Neural cell (in vitro differentiated cells): ENCODE measurements around the gene ENTPD8. TPM values are rescaled to one million over a fixed set of nuclear protein-coding genes. Genes with fewer than 3 reads are reported as not detected.
"Not testable (repeated sequence)": the region's sequence is repeated elsewhere in the genome, so short reads cannot be mapped to it uniquely, and the experiment has no call there.

Experiments
- H2AFZ ChIP-seq: fragments of 200-600, 300-800 bp; sonication (generic), shearing (Covaris generic); 2 replicates; pipeline ENCODE4 v1.6.0; 2014; ENCODE audit warnings: low read depth, mild to moderate bottlenecking, antibody characterized with exemption, low read length, moderate library complexity
- H3F3A ChIP-seq: fragments of 200-600 bp; shearing (Covaris generic); 2 replicates; pipeline ENCODE4 v1.6.1; 2016; ENCODE audit warnings: mild to moderate bottlenecking, moderate library complexity, mixed read lengths, antibody characterized with exemption, low read length; ENCODE audit not compliant: insufficient read depth, poor library complexity, severe bottlenecking
- H3K27ac ChIP-seq: fragments of 200-600, 300-800 bp; sonication (generic), shearing (Covaris generic); 2 replicates; pipeline ENCODE4 v1.5.1; 2014; ENCODE audit warnings: mild to moderate bottlenecking, low read length, moderate library complexity
- H3K27me3 ChIP-seq: fragments of 300-800, 200-600 bp; sonication (generic), shearing (Covaris generic); 2 replicates; pipeline ENCODE4 v1.6.0; 2014; ENCODE audit warnings: mild to moderate bottlenecking, low read depth, low read length, moderate library complexity; ENCODE audit not compliant: insufficient read depth
- H3K36me3 ChIP-seq: fragments of 300-800, 200-600 bp; sonication (generic), shearing (Covaris generic); 2 replicates; pipeline ENCODE4 v1.5.1; 2014; ENCODE audit warnings: mild to moderate bottlenecking, antibody characterized with exemption, low read length, moderate library complexity; ENCODE audit not compliant: insufficient read depth
- H3K4me2 ChIP-seq: fragments of 300-800, 200-600 bp; sonication (generic), shearing (Covaris generic); 2 replicates; pipeline ENCODE4 v1.6.0; 2014; ENCODE audit warnings: mild to moderate bottlenecking, low read length
- H3K4me3 ChIP-seq: fragments of 300-800, 200-600 bp; sonication (generic), shearing (Covaris generic); 2 replicates; pipeline ENCODE4 v1.5.1; 2014; ENCODE audit warnings: mild to moderate bottlenecking, low read length, moderate library complexity
- H3K79me2 ChIP-seq: fragments of 200-600 bp; shearing (Covaris generic); replicated peaks from 2 replicates; pipeline ENCODE4 v1.6.0; 2014; ENCODE audit warnings: mild to moderate bottlenecking, low read length, moderate library complexity; ENCODE audit not compliant: insufficient read depth
- H3K9ac ChIP-seq: fragments of 300-800, 200-600 bp; sonication (generic), shearing (Covaris generic); 2 replicates; pipeline ENCODE4 v1.6.1; 2016; ENCODE audit warnings: mild to moderate bottlenecking, low read length, mixed read lengths
- H3K9me2 ChIP-seq: fragments of 200-600 bp; shearing (Covaris generic); 2 replicates; pipeline ENCODE4 v1.6.1; 2016; ENCODE audit warnings: mild to moderate bottlenecking, low read length, mixed read lengths; ENCODE audit not compliant: insufficient read depth
- H3K9me3 ChIP-seq: fragments of 200-600, 300-800 bp; sonication (generic), shearing (Covaris generic); 2 replicates; pipeline ENCODE4 v1.6.1; 2016; ENCODE audit warnings: mild to moderate bottlenecking, mixed run types, low read length, moderate library complexity, mixed read lengths
- H4K20me1 ChIP-seq: fragments of 200-600 bp; shearing (Covaris generic); 2 replicates; pipeline ENCODE4 v1.6.1; 2016; ENCODE audit warnings: mild to moderate bottlenecking, mixed run types; ENCODE audit not compliant: insufficient read depth
- CTCF ChIP-seq: fragments of 450-650 bp; IDR thresholded peaks from 2 replicates; pipeline ENCODE4 v1.5.1; 2014; ENCODE audit warnings: antibody characterized with exemption, mild to moderate bottlenecking, moderate library complexity; ENCODE audit not compliant: poor library complexity, severe bottlenecking
- EP300 ChIP-seq: fragments of 450-650 bp; conservative IDR thresholded peaks from 2 replicates; pipeline ENCODE4 v1.6.1; 2014; ENCODE audit warnings: antibody characterized with exemption, mild to moderate bottlenecking, moderate library complexity; ENCODE audit not compliant: poor library complexity, severe bottlenecking
- EZH2 ChIP-seq: fragments of 200-600, 300-800 bp; shearing (Covaris generic), sonication (generic); IDR thresholded peaks from 2 replicates; pipeline ENCODE4 v1.6.1; 2014; ENCODE audit warnings: antibody characterized with exemption, low read length, borderline replicate concordance, mild to moderate bottlenecking; ENCODE audit not compliant: insufficient read depth, poor library complexity, severe bottlenecking
- MXI1 ChIP-seq: fragments of 450-650 bp; conservative IDR thresholded peaks from 2 replicates; pipeline ENCODE4 v1.6.1; 2014; ENCODE audit warnings: antibody characterized with exemption, mild to moderate bottlenecking; ENCODE audit not compliant: poor library complexity, severe bottlenecking
- REST ChIP-seq: IDR thresholded peaks from 2 replicates; pipeline ENCODE4 v1.6.1; 2012; ENCODE audit warnings: borderline replicate concordance
- TAF1 ChIP-seq: IDR thresholded peaks from 2 replicates; pipeline ENCODE4 v1.6.1; 2012; ENCODE audit warnings: low read depth
- polyA plus RNA-seq: library from polyadenylated mRNA; depleted of rRNA; stranded (reverse); fragments of >200 nt; gene quantifications from 2 replicates; pipeline ENCODE4 v1.2.3, GENCODE V29; 2014

ENTPD8 gene
- polyA plus RNA-seq, 1 donor from 2014 or later: not detected

- H3K9me3 ChIP-seq, H3K4me2 ChIP-seq, H3F3A ChIP-seq, H3K27ac ChIP-seq, H3K9ac ChIP-seq, H3K79me2 ChIP-seq, H3K27me3 ChIP-seq, H4K20me1 ChIP-seq, H3K4me3 ChIP-seq, H3K9me2 ChIP-seq, H2AFZ ChIP-seq, H3K36me3 ChIP-seq: not testable (repeated sequence)
These were observed 10.3 kb upstream of the ENTPD8 start for GRCh38 chr9:137451264-137452005.

- not testable (repeated sequence) for H3K9ac ChIP-seq, H3K27me3 ChIP-seq, H3F3A ChIP-seq, H3K79me2 ChIP-seq, H3K9me2 ChIP-seq, H2AFZ ChIP-seq, H3K4me3 ChIP-seq, H3K27ac ChIP-seq, H3K9me3 ChIP-seq, H4K20me1 ChIP-seq, H3K4me2 ChIP-seq, H3K36me3 ChIP-seq
These were observed 9.5 kb upstream of the ENTPD8 start for GRCh38 chr9:137450539-137451222.

- H3K27ac ChIP-seq: no peak overlapping the region
- no peaks in the 10 kb centered on the region for H4K20me1 ChIP-seq
- no peak overlapping the region for H2AFZ ChIP-seq
- no peak overlapping the region for H3K4me3 ChIP-seq
- TF ChIP-seq MXI1 (no peak), REST (no peak), TAF1 (no peak), CTCF (no peak), EZH2 (no peak), EP300 (no peak)
- H3F3A ChIP-seq: no peaks in the 10 kb centered on the region
- no peaks in the 10 kb centered on the region for H3K36me3 ChIP-seq
- no peaks in the 10 kb centered on the region for H3K9me2 ChIP-seq
- H3K79me2 ChIP-seq: no peaks in the 10 kb centered on the region
- no peak overlapping the region for H3K4me2 ChIP-seq
- H3K9me3 ChIP-seq: no peaks in the 10 kb centered on the region
- H3K27me3 ChIP-seq: no peaks in the 10 kb centered on the region
- H3K9ac ChIP-seq: no peak overlapping the region
These were observed 8.9 kb upstream of the ENTPD8 start for GRCh38 chr9:137449931-137450538.
